D721Med (cell line): ENCODE measurements around the gene SMCO2.

Experiments used
- DNase-seq: peaks from one replicate; pipeline ENCODE4 v3.0.0; 2011; ENCODE audit warnings: low spot score; ENCODE audit not compliant: insufficient read length
- FAIRE-seq: peaks from 2 replicates; lab custom pipeline; 2011; peaks lifted over from hg19 to GRCh38; lab: Jason Lieb, UNC
- CTCF ChIP-seq: IDR thresholded peaks from 2 replicates; pipeline ENCODE4 v1.5.1; 2012; ENCODE audit warnings: mild to moderate bottlenecking, control low read depth; ENCODE audit not compliant: insufficient read depth; ENCODE audit errors: missing control alignments

The SMCO2 gene

GRCh38 chr12:27478949-27479348 lies 32.4 kb downstream of the SMCO2 start:
- TF ChIP-seq CTCF = no peak
- DNase-seq = no peak
- no peak for FAIRE-seq

- DNase-seq (no peak), FAIRE-seq (no peak)
- no peak for TF ChIP-seq CTCF
These were observed 33.5 kb downstream of the SMCO2 start for GRCh38 chr12:27480016-27480415.

GRCh38 chr12:27486961-27487360 lies 40.4 kb downstream of the SMCO2 start:
- no peak for TF ChIP-seq CTCF
- FAIRE-seq (no peak), DNase-seq (no peak)

GRCh38 chr12:27488479-27488878 lies 41.9 kb downstream of the SMCO2 start:
- DNase-seq (no peak), FAIRE-seq (no peak)
- no peak for TF ChIP-seq CTCF

GRCh38 chr12:27491226-27491625 lies 44.7 kb downstream of the SMCO2 start:
- TF ChIP-seq CTCF = no peak
- no peak for FAIRE-seq
- no peak for DNase-seq

- TF ChIP-seq CTCF = no peak
- DNase-seq = no peak
- FAIRE-seq = no peak
These were observed 46.9 kb downstream of the SMCO2 start for GRCh38 chr12:27493260-27493940.

- no peak for TF ChIP-seq CTCF
- FAIRE-seq (no peak), DNase-seq (no peak)
These were observed 50.9 kb downstream of the SMCO2 start for GRCh38 chr12:27497446-27497845.
